MM.1S (cell line): ENCODE results near the gene CILP.

ENCODE experiments used
- DNase-seq: peaks from one replicate; pipeline ENCODE4 v3.0.0-alpha.2; 2015
- H2AFZ ChIP-seq: fragments of 300-600 bp; sonication (generic); 2 replicates; pipeline ENCODE4 v1.6.0; 2016; ENCODE audit warnings: antibody characterized with exemption, low read length
- H3F3A ChIP-seq: fragments of 300-600 bp; sonication (generic); 2 replicates; pipeline ENCODE4 v1.6.1; 2016; ENCODE audit warnings: mild to moderate bottlenecking, antibody characterized with exemption, low read length, moderate library complexity, mixed read lengths; ENCODE audit not compliant: insufficient read depth
- H3K27ac ChIP-seq: fragments of 300-600 bp; sonication (generic); 2 replicates; pipeline ENCODE4 v1.5.1; 2016; ENCODE audit warnings: mild to moderate bottlenecking, low read length
- H3K27me3 ChIP-seq: fragments of 300-600 bp; sonication (generic); replicated peaks from 2 replicates; pipeline ENCODE4 v1.6.0; 2016; ENCODE audit warnings: low read length; ENCODE audit not compliant: insufficient read depth
- H3K36me3 ChIP-seq: fragments of 300-600 bp; sonication (generic); replicated peaks from 2 replicates; pipeline ENCODE4 v1.6.1; 2016; ENCODE audit warnings: mild to moderate bottlenecking, low read length, mixed read lengths; ENCODE audit not compliant: insufficient read depth
- H3K4me1 ChIP-seq: fragments of 300-600 bp; sonication (generic); 2 replicates; pipeline ENCODE4 v1.6.1; 2016; ENCODE audit warnings: low read length, mixed read lengths
- H3K4me2 ChIP-seq: fragments of 300-600 bp; sonication (generic); 2 replicates; pipeline ENCODE4 v1.6.0; 2016; ENCODE audit warnings: low read depth, low read length
- H3K4me3 ChIP-seq: fragments of 300-600 bp; sonication (generic); 2 replicates; pipeline ENCODE4 v1.5.1; 2016; ENCODE audit warnings: low read length, mixed read lengths
- H3K79me2 ChIP-seq: fragments of 300-600 bp; sonication (generic); 2 replicates; pipeline ENCODE4 v1.6.1; 2016; ENCODE audit warnings: mixed run types, low read length, mixed read lengths
- H3K9ac ChIP-seq: fragments of 300-600 bp; sonication (generic); 2 replicates; pipeline ENCODE4 v1.6.1; 2016; ENCODE audit warnings: low read length, mixed read lengths
- H3K9me2 ChIP-seq: fragments of 300-600 bp; sonication (generic); replicated peaks from 2 replicates; pipeline ENCODE4 v1.6.1; 2016; ENCODE audit warnings: mild to moderate bottlenecking, low read length, mixed read lengths; ENCODE audit not compliant: insufficient read depth
- H3K9me3 ChIP-seq: fragments of 300-600 bp; sonication (generic); replicated peaks from 2 replicates; pipeline ENCODE4 v1.6.1; 2016; ENCODE audit warnings: mild to moderate bottlenecking, low read length, mixed read lengths; ENCODE audit not compliant: insufficient read depth
- H4K20me1 ChIP-seq: fragments of 300-600 bp; sonication (generic); 2 replicates; pipeline ENCODE4 v1.6.1; 2016; ENCODE audit warnings: mild to moderate bottlenecking, low read length, moderate library complexity, mixed read lengths; ENCODE audit not compliant: insufficient read depth
- CTCF ChIP-seq: fragments of 300-600 bp; sonication (generic); IDR thresholded peaks from 2 replicates; pipeline ENCODE4 v1.5.1; 2016; ENCODE audit warnings: antibody characterized with exemption, low read length, mixed read lengths
- EZH2 ChIP-seq: fragments of 300-600 bp; sonication (generic); optimal IDR thresholded peaks from 2 replicates; pipeline ENCODE3; 2017; ENCODE audit warnings: low read depth, mild to moderate bottlenecking, antibody characterized with exemption, low read length, mixed read lengths
- EZH2phosphoT487 ChIP-seq: fragments of 300-600 bp; sonication (generic); IDR thresholded peaks from 2 replicates; pipeline ENCODE4 v1.6.1; 2018; ENCODE audit warnings: antibody characterized with exemption, low read length

The CILP gene

GRCh38 chr15:65258375-65259262, 47.3 kb upstream of the CILP start:
- Histone ChIP-seq H3K4me1 (no peaks in the 10 kb centered on the region), H3K9me3 (no peaks in the 10 kb centered on the region), H3K36me3 (no peaks in the 10 kb centered on the region), H3K27me3 (no peaks in the 10 kb centered on the region), H3K4me3 (no peak overlapping the region), H3K27ac (no peak overlapping the region), H3K79me2 (no peaks in the 10 kb centered on the region), H4K20me1 (no peaks in the 10 kb centered on the region), H3K4me2 (no peak overlapping the region), H3K9ac (no peak overlapping the region), H2AFZ (no peak overlapping the region), H3F3A (no peaks in the 10 kb centered on the region), H3K9me2 (no peaks in the 10 kb centered on the region)
- no peak for TF ChIP-seq EZH2phosphoT487
- no peak for TF ChIP-seq EZH2
- no peak for TF ChIP-seq CTCF
- DNase-seq = no peak

- Histone ChIP-seq H3K27ac (no peak overlapping the region), H3K9me2 (no peaks in the 10 kb centered on the region), H3K9ac (no peak overlapping the region), H3K4me3 (no peak overlapping the region), H3K79me2 (no peaks in the 10 kb centered on the region), H3K4me2 (no peak overlapping the region), H3K27me3 (no peaks in the 10 kb centered on the region), H3K4me1 (no peaks in the 10 kb centered on the region), H3K9me3 (no peaks in the 10 kb centered on the region), H3K36me3 (no peaks in the 10 kb centered on the region), H4K20me1 (no peaks in the 10 kb centered on the region), H3F3A (no peaks in the 10 kb centered on the region), H2AFZ (no peak overlapping the region)
- no peak for TF ChIP-seq EZH2
- TF ChIP-seq EZH2phosphoT487 = no peak
- no peak for TF ChIP-seq CTCF
- no peak for DNase-seq
Measured at GRCh38 chr15:65255486-65256140, 44.3 kb upstream of the CILP start.

GRCh38 chr15:65254758-65255157, 43.5 kb upstream of the CILP start:
- Histone ChIP-seq H3K27me3 (no peaks in the 10 kb centered on the region), H2AFZ (no peak overlapping the region), H3K4me1 (no peaks in the 10 kb centered on the region), H3F3A (no peaks in the 10 kb centered on the region), H3K27ac (no peak overlapping the region), H3K9me3 (no peaks in the 10 kb centered on the region), H3K4me3 (no peak overlapping the region), H4K20me1 (no peaks in the 10 kb centered on the region), H3K4me2 (no peak overlapping the region), H3K36me3 (no peaks in the 10 kb centered on the region), H3K9me2 (no peaks in the 10 kb centered on the region), H3K79me2 (no peaks in the 10 kb centered on the region), H3K9ac (no peak overlapping the region)
- DNase-seq = no peak
- TF ChIP-seq CTCF (no peak), EZH2 (no peak), EZH2phosphoT487 (no peak)
